ENCODE measurements around the gene KRTAP10-8. TPM values are rescaled to one million over a fixed set of nuclear protein-coding genes. Genes with fewer than 3 reads are reported as not detected.

KRTAP10-8 gene, protein sequence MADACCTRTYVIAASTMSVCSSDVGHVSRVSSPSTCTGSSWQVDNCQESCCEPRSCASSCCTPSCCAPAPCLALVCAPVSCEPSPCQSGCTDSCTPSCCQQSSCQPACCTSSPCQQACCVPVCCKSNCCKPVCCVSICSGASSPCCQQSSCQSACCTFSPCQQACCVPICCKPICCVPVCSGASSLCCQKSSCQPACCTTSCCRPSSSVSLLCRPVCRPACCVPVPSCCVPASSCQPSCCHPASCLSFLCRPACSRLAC
- total RNA-seq, result not detected in 2 replicates

DNA sequence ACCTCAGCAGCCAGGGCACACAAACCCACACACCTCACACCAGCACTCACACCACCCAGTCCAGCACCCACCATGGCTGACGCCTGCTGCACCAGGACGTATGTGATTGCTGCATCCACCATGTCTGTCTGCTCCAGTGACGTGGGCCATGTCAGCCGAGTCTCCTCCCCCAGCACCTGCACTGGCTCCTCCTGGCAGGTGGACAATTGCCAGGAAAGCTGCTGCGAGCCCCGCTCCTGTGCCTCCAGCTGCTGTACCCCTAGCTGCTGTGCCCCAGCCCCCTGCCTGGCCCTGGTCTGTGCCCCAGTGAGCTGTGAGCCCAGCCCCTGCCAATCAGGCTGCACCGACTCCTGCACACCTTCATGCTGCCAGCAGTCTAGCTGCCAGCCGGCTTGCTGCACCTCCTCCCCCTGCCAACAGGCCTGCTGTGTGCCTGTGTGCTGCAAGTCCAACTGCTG is at the start of gene KRTAP10-8:
Gene KRTAP10-8, plus strand, starts transcription at position 51 of the 458 bp plus-strand sequence. Its CDS starts 22 bp downstream, at position 73.

DNA sequence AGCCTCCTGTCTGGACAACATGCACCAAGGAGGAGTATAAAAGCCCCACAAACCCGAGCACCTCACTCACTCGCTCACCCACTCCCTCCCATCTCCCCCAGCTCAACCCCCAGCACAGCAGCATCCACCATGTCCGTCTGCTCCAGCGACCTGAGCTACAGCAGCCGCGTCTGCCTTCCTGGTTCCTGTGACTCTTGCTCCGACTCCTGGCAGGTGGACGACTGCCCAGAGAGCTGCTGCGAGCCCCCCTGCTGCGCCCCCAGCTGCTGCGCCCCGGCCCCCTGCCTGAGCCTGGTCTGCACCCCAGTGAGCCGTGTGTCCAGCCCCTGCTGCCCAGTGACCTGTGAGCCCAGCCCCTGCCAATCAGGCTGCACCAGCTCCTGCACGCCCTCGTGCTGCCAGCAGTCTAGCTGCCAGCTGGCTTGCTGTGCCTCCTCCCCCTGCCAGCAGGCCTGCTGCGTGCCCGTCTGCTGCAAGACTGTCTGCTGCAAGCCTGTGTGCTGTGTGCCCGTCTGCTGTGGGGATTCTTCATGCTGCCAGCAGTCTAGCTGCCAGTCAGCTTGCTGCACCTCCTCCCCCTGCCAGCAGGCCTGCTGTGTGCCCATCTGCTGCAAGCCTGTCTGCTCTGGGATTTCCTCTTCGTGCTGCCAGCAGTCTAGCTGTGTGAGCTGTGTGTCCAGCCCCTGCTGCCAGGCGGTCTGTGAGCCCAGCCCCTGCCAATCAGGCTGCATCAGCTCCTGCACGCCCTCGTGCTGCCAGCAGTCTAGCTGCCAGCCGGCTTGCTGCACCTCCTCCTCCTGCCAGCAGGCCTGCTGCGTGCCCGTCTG is 38.0 kb upstream of the KRTAP10-8 start, which contains the start of gene KRTAP10-4:
Gene KRTAP10-4, plus strand, starts transcription at position 100 of the 827 bp plus-strand sequence. Its CDS starts 30 bp downstream, at position 130.

DNA sequence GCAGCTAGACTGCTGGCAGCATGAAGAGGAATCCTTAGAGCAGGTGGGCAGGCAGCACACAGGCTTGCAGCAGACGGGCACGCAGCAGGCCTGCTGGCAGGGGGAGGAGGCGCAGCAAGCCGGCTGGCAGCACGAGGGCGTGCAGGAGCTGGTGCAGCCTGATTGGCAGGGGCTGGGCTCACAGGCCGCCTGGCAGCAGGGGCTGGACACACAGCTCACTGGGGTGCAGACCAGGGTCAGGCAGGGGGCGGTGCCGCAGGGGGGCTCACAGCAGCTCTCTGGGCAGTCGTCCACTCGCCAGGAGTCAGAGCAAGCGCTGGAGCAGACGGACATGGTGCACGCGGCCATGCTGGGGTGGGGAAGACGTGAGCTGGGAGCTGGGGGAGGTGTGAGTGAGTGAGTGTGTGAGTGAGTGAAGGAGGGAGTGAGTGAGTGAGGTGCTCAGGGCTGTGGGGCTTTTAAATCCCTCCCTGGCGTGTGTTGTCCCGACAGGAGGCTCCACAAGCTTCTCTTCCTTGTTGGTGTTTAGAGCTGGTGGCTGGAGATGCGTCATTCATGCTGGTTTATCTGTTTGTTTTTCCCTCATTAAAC is 31.6 kb upstream of the KRTAP10-8 start, which contains the start of gene KRTAP10-5:
Gene KRTAP10-5, minus strand, starts transcription at position 374 of the 591 bp plus-strand sequence. Its CDS starts 26 bp downstream, at position 348.

DNA sequence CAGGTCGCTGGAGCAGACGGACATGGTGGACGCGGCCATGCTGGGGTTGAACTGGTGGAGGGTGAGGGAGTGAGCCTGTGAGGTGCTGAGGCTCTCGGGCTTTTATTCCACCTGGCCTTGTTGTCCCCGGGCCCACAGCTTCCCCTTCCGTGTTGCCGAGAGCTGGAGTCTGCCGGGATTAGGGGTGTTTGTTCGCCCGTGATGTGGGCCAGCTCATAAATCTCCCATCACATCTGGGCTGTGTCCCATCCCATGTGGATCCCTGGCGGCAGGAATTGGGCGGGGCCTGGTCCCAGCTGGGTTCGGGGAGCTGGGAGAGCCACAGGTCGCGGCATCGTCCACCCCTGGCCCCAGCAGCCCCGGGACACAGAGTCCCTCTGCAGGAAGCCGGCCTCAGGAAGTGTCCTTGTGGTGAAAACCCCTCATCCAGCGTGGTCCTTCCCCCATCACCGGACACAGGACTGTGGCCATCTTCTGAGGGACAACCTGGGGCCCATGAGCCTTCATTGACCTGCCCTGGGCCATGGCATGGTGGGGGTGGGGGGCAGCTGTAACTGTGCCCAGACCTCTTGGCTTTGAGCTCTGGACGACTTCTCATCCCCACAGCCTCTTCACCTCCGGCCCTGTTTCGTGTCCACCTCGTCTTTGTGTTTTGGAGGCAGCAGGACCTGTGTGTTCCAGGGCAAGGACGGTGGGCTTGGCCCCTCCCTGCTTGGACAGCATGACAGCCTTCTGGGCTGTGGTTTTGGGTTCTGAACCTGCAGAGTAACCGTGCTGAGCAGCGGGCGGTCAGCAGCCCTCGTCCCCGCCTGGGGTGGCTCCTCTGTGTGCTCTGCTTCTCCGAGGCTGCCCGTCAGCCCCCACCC is 19.2 kb upstream of the KRTAP10-8 start, which contains the start of gene KRTAP10-6:
Gene KRTAP10-6, minus strand, starts transcription at position 60 of the 866 bp plus-strand sequence. Its CDS starts 21 bp downstream, at position 39.

DNA sequence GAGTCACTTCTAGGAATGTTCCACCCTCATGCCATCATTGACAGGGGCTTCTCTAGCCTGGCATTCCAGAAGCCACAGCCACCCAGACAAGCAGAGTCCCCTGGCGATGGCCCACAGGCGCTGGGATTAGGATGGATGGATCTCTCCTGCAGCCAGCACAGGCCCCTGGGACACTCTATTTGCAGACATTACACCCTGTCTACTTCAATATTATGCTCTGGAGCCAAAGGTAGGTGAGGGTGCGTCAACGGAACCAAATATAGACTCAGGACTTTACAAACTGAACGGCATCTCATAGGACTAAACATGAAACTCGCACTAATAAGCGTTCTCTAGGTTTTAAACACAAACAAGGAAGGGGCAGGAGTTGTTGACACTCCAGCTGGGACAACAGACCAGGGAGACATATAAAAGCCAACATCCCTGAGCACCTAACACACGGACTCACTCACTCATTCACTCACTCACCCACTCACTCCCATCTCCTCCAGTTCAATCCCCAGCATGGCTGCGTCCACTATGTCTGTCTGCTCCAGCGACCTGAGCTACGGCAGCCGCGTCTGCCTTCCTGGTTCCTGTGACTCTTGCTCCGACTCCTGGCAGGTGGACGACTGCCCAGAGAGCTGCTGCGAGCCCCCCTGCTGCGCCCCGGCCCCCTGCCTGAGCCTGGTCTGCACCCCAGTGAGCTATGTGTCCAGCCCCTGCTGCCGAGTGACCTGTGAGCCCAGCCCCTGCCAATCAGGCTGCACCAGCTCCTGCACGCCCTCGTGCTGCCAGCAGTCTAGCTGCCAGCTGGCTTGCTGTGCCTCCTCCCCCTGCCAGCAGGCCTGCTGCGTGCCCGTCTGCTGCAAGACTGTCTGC is 11.5 kb upstream of the KRTAP10-8 start, which contains the start of gene KRTAP10-7:
Gene KRTAP10-7, plus strand, starts transcription at position 480 of the 861 bp plus-strand sequence. Its CDS starts 25 bp downstream, at position 505.

DNA sequence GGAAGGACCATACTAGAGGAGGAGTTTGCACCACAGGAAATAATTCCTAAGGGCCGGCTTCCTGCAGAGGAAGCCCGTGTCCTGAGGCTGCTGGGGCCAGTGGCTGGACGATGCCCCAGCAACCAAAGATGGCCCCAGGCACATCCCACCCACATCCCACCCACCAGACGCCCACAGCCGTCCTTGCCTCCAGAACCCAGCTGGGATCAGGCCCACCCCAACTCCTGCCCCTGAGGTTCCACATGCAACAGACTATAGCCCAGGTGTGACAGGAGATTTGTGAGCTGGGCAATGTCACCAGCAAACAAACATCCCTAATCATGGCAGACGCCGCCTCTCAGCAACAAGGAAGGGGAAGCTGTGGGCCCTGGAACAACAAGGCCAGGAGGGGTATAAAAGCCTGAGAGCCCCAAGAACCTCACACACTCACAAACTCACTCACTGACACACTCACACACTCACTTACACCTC is 14.8 kb downstream of the KRTAP10-8 start, which contains the start of gene KRTAP10-9:
Gene KRTAP10-9, plus strand, starts transcription at position 421 of the 471 bp plus-strand sequence. CDS start 79 bp downstream, outside the sequence.

DNA sequence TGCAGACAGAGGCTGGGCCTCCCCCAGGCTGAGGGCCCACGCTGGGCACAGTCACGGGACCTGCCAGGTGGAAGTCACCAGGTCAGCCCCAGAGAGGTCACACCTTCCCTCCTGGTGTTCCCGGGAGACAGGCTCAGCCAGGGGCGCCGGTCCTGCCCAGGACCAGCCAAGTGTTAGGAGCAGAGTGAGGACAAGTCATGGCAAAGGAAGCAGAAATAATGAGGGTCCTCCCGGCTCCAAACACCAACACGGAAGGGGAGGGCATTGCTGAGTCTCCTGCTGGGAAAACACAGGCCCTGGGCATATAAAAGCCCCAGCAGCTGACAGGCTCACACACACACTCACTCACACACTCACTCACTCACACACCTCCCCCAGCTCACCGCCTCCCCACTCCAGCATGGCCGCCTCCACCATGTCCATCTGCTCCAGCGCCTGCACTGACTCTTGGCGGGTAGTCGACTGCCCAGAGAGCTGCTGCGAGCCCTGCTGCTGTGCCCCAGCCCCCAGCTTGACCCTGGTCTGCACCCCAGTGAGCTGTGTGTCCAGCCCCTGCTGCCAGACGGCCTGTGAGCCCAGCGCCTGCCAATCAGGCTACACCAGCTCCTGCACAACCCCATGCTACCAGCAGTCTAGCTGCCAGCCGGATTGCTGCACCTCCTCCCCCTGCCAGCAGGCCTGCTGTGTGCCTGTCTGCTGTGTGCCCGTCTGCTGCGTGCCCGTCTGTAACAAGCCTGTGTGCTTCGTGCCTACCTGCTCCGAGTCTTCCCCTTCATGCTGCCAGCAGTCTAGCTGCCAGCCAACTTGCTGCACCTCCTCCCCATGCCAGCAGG is 25.4 kb downstream of the KRTAP10-8 start, which contains the start of gene KRTAP10-10:
Gene KRTAP10-10, plus strand, starts transcription at position 339 of the 833 bp plus-strand sequence. Its CDS starts 62 bp downstream, at position 401.

DNA sequence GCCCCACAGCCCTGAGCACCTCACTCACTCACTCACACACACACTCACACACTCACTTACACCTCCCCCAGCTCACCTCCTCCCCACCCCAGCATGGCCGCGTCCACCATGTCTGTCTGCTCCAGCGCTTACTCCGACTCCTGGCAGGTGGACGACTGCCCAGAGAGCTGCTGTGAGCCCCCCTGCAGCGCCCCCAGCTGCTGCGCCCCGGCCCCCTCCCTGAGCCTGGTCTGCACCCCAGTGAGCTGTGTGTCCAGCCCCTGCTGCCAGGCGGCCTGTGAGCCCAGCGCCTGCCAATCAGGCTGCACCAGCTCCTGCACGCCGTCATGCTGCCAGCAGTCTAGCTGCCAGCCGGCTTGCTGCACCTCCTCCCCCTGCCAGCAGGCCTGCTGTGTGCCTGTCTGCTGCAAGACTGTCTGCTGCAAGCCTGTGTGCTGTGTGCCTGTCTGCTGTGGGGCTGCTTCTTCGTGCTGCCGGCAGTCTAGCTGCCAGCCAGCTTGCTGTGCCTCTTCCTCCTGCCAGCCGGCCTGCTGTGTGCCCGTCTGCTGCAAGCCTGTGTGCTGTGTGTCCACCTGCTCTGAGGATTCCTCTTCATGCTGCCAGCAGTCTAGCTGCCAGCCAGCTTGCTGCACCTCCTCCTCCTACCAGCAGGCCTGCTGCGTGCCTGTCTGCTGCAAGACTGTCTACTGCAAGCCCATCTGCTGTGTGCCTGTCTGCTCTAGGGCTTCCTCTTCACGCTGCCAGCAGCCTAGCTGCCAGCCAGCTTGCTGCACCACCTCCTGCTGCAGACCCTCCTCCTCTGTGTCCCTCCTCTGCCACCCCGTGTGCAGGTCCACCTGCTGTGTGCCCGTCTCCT is 34.7 kb downstream of the KRTAP10-8 start, which contains the start of gene KRTAP10-11:
Gene KRTAP10-11, plus strand, starts transcription at position 49 of the 856 bp plus-strand sequence. Its CDS starts 45 bp downstream, at position 94.

DNA sequence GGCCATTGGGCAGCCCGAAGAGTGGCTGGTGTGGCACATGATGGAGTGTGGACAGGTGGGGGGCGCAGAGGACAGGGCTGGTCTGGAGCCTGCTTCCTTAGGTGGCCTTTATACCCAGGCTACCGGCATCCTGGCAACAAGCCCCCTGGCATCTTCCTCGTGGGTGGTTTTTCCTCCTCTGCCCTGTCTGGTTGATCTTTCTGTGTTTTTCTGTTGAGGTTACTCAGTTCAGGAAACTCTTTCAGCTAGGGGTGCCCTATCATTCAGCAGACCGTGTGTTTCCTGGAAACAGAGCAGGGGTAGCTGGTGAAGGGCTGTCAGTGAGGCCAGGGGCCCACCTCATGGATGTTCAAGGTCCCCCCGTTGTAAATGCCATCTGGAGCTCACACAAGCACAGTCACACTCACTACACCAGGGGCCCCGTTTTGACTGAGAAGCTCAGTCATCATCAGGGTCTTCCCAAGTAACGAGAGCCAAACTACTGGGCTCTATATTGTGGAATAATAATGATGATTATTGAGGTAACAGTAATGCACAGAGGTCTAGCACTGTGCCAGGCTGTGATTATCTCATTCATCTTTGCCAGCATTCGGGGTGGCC is 42.8 kb downstream of the KRTAP10-8 start, which contains the start of gene KRTAP12-4:
Gene KRTAP12-4, minus strand, starts transcription at position 84 of the 600 bp plus-strand sequence. Its CDS starts 45 bp downstream, at position 39.

DNA sequence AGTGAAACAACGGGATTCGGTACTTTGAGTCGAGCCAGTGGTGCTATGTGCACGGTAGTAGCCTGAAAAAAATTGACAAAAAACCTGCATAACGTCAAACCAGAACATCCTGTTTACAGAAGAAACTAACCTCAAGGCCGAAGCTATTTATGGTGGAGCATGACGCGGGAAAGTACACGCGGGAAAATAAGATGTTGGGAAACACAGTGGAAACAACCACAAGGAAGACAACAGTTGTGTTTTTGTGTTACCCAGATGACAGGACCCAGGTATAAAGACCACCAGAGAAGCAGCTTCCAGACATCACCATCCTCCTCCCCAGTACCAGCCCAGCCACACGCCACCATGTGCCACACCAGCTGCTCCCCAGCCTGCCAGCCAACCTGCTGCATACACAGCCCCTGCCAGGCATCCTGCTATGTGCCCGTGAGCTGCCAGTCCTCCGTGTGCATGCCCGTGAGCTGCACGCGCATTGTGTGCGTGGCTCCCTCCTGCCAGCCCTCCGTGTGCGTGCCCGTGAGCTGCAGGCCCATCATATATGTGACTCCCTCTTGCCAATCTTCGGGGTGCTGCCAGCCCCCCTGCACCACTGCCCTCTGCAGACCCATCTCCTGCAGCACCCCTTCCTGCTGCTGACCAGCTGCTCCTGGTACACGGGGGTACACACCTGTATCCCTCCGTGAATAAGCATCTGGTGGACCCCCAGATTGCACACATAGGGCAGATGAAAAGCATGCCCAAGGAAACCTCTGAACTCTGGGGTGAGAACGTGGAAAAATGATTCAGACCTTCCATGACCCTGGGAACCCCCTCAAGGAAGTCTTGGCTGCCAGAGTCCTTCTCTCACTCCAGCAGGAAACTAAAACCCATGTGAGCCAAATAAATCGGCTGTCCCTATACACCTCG is 46.0 kb downstream of the KRTAP10-8 start, which contains the start of gene KRTAP12-3:
Gene KRTAP12-3, plus strand, starts transcription at position 298 of the 906 bp plus-strand sequence. Its CDS starts 48 bp downstream, at position 346.

Other genes with a start within 250 kb of the KRTAP10-8 start
- 3.5 and 5.5 TPM in 2 replicates for gene LRRC3, start 156.6 kb upstream of the KRTAP10-8 start, total RNA-seq
- gene KRTAP10-1, start 71.9 kb upstream of the KRTAP10-8 start, total RNA-seq, result not detected in 2 replicates
- gene KRTAP10-2, start 60.6 kb upstream of the KRTAP10-8 start, total RNA-seq, result not detected in 2 replicates
- gene KRTAP10-3, start 53.3 kb upstream of the KRTAP10-8 start, total RNA-seq, result not detected in 2 replicates
- gene KRTAP10-4, start 38.4 kb upstream of the KRTAP10-8 start, total RNA-seq, result not detected in 2 replicates
- gene KRTAP10-5, start 31.5 kb upstream of the KRTAP10-8 start, total RNA-seq, result not detected in 2 replicates
- not detected in 2 replicates for gene KRTAP10-6, start 19.6 kb upstream of the KRTAP10-8 start, total RNA-seq
- not detected in 2 replicates for gene KRTAP10-7, start 11.5 kb upstream of the KRTAP10-8 start, total RNA-seq
- gene KRTAP10-9, start 15.0 kb downstream of the KRTAP10-8 start, total RNA-seq, result not detected in 2 replicates
- not detected in 2 replicates for gene KRTAP10-10, start 25.3 kb downstream of the KRTAP10-8 start, total RNA-seq
- not detected in 2 replicates for gene KRTAP10-11, start 34.3 kb downstream of the KRTAP10-8 start, total RNA-seq
- not detected in 2 replicates for gene KRTAP12-4, start 42.6 kb downstream of the KRTAP10-8 start, total RNA-seq
- not detected in 2 replicates for gene KRTAP12-3, start 45.9 kb downstream of the KRTAP10-8 start, total RNA-seq
- not detected in 2 replicates for gene KRTAP12-2, start 54.8 kb downstream of the KRTAP10-8 start, total RNA-seq
- not detected in 2 replicates for gene KRTAP12-1, start 70.1 kb downstream of the KRTAP10-8 start, total RNA-seq
- not detected in 2 replicates for gene KRTAP10-12, start 85.1 kb downstream of the KRTAP10-8 start, total RNA-seq
- gene TSPEAR, start 99.5 kb downstream of the KRTAP10-8 start, total RNA-seq, result 0.10 TPM in 1 of 2 replicates, not detected in the other
- gene UBE2G2, start 189.7 kb downstream of the KRTAP10-8 start, total RNA-seq, result 51.2 and 56.7 TPM in 2 replicates
- gene SUMO3, start 206.0 kb downstream of the KRTAP10-8 start, total RNA-seq, result 98.6 and 106 TPM in 2 replicates

All from mammary microvascular endothelial cell (primary cell).